Measurements from ENCODE around the gene PKNOX2.

PKNOX2 gene

GRCh38 chr11:125239585-125240560 is 75.3 kb downstream of the PKNOX2 start:
- DNase-seq, result no peak

- no peak for DNase-seq
These were observed 76.6 kb downstream of the PKNOX2 start for GRCh38 chr11:125241104-125241503.

GRCh38 chr11:125242141-125242775 is 77.7 kb downstream of the PKNOX2 start:
- DNase-seq, result no peak

- DNase-seq, result no peak
These were observed 79.6 kb downstream of the PKNOX2 start for GRCh38 chr11:125244166-125244565.

- no peak for DNase-seq
These were observed 80.7 kb downstream of the PKNOX2 start for GRCh38 chr11:125245299-125245698.

- no peak for DNase-seq
These were observed 82.9 kb downstream of the PKNOX2 start for GRCh38 chr11:125247431-125247830.

- no peak for DNase-seq
These were observed 86.0 kb downstream of the PKNOX2 start for GRCh38 chr11:125250318-125251213.

GRCh38 chr11:125251214-125251545 is 86.6 kb downstream of the PKNOX2 start:
- DNase-seq, result no peak

- no peak for DNase-seq
These were observed 87.4 kb downstream of the PKNOX2 start for GRCh38 chr11:125251956-125252355.

GRCh38 chr11:125253289-125253688 is 88.7 kb downstream of the PKNOX2 start:
- DNase-seq, result no peak

GRCh38 chr11:125253795-125254525 is 89.4 kb downstream of the PKNOX2 start:
- no peak for DNase-seq

GRCh38 chr11:125256541-125257189 is 92.1 kb downstream of the PKNOX2 start:
- DNase-seq, result no peak

GRCh38 chr11:125257190-125257579 is 92.6 kb downstream of the PKNOX2 start:
- DNase-seq, result no peak

GRCh38 chr11:125257751-125258150 is 93.2 kb downstream of the PKNOX2 start:
- no peak for DNase-seq

GRCh38 chr11:125258291-125259032 is 93.9 kb downstream of the PKNOX2 start:
- no peak for DNase-seq

GRCh38 chr11:125261588-125261987 is 97.0 kb downstream of the PKNOX2 start:
- DNase-seq, result no peak

GRCh38 chr11:125262194-125262829 is 97.8 kb downstream of the PKNOX2 start:
- no peak for DNase-seq

- DNase-seq, result no peak
These were observed 98.3 kb downstream of the PKNOX2 start for GRCh38 chr11:125262830-125263218.

GRCh38 chr11:125263268-125263790 is 98.8 kb downstream of the PKNOX2 start:
- DNase-seq, result no peak
